ENCODE measurements around the gene ADRB1. TPM values are rescaled to one million over a fixed set of nuclear protein-coding genes. Genes with fewer than 3 reads are reported as not detected.

ADRB1 gene
- total and polyA plus RNA-seq, 4 donors: 0.05 to 0.17 (median 0.16) TPM; not detected in 1

DNA sequence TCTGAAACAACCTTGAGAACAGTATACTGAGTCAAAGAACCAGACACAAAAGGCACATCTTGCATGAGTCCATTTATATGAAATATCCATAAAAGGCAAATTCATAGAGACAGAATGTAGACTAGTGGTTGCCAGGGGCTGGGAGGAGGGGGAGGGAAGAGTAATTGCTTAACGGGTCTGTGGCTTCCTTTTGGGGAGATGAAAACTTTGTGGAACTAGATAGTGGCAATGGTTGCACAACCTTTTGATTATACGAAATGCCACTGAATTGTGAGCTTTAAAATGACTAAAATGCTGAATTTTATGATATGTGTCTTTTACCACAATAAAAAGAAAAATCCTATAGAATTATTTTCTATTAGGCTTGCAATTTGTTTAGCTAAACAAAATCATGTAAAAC is 16.8 kb downstream of the ADRB1 start:
- no peak for DNase-seq (ENCODE audit: low spot score)
- Histone ChIP-seq H3K9ac (ENCODE audit: low read depth in 1 of 2, low read length in 2 of 2) (no peak overlapping the region), H3K4me3 (ENCODE audit: low read depth in 1 of 3, low read length in 3 of 3) (no peak overlapping the region), H3K27ac (ENCODE audit: low read depth in 1 of 2, low read length in 2 of 2) (no peak overlapping the region), H3K36me3 (ENCODE audit: control insufficient read depth in 4 of 4, insufficient read depth in 3 of 4, low read depth in 1 of 4, low read length in 3 of 4) (no peaks in the 10 kb centered on the region), H3K4me1 (ENCODE audit: control insufficient read depth in 4 of 4, insufficient read depth in 4 of 4, low read length in 3 of 4) (peaks cover 0 to 11% (median 9%) of the 10 kb centered on the region in 4 donors), H3K9me3 (ENCODE audit: control insufficient read depth in 4 of 4, low read length in 3 of 4) (no peaks in the 10 kb centered on the region), H3K27me3 (ENCODE audit: control insufficient read depth in 4 of 4, insufficient read depth in 4 of 4, low read length in 3 of 4) (no peaks in the 10 kb centered on the region)
- TF ChIP-seq RAD21 (IDR thresholded peaks at IDR 0.05) (no peak), YY1 (IDR thresholded peaks at IDR 0.05) (no peak), HNF4A (conservative IDR thresholded peaks at IDR 0.05) (no peak)
- TF ChIP-seq, protein P1, sequence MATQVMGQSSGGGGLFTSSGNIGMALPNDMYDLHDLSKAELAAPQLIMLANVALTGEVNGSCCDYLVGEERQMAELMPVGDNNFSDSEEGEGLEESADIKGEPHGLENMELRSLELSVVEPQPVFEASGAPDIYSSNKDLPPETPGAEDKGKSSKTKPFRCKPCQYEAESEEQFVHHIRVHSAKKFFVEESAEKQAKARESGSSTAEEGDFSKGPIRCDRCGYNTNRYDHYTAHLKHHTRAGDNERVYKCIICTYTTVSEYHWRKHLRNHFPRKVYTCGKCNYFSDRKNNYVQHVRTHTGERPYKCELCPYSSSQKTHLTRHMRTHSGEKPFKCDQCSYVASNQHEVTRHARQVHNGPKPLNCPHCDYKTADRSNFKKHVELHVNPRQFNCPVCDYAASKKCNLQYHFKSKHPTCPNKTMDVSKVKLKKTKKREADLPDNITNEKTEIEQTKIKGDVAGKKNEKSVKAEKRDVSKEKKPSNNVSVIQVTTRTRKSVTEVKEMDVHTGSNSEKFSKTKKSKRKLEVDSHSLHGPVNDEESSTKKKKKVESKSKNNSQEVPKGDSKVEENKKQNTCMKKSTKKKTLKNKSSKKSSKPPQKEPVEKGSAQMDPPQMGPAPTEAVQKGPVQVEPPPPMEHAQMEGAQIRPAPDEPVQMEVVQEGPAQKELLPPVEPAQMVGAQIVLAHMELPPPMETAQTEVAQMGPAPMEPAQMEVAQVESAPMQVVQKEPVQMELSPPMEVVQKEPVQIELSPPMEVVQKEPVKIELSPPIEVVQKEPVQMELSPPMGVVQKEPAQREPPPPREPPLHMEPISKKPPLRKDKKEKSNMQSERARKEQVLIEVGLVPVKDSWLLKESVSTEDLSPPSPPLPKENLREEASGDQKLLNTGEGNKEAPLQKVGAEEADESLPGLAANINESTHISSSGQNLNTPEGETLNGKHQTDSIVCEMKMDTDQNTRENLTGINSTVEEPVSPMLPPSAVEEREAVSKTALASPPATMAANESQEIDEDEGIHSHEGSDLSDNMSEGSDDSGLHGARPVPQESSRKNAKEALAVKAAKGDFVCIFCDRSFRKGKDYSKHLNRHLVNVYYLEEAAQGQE (IDR thresholded peaks at IDR 0.05): no peak
- 78% methylated on average over 2 of the region's 2 CpGs for WGBS

DNA sequence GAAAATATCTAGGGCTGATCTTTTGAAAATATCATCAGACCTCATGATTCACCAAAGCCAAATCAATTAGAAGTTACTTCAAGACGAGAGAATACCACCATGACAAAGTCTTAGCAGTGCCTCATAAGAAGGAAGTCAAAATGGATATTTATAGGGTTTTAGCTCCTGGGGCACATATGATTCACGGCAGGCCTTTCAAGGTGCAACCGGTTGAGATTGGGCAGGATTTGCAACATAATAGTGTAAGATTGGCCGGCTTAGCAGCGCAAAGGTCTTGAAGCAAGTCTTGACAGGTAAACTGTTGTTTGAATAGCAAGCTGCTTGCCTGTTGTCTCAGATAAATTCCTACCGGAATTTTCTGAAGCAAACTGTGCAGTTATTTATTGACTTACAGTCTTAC is 17.5 kb downstream of the ADRB1 start:
- WGBS: 84% methylated on average over 6 of the region's 6 CpGs
- H3K4me1 ChIP-seq (ENCODE audit: control insufficient read depth in 4 of 4, insufficient read depth in 4 of 4, low read length in 3 of 4): peaks cover 0 to 11% (median 9%) of the 10 kb centered on the region in 4 donors
- H3K27me3 ChIP-seq (ENCODE audit: control insufficient read depth in 4 of 4, insufficient read depth in 4 of 4, low read length in 3 of 4): no peaks in the 10 kb centered on the region
- no peak for DNase-seq (ENCODE audit: low spot score)
- no peak for TF ChIP-seq FOXA2 (IDR thresholded peaks at IDR 0.05)
- no peak for TF ChIP-seq FOXA1 (IDR thresholded peaks at IDR 0.05)
- TF ChIP-seq, protein P2, sequence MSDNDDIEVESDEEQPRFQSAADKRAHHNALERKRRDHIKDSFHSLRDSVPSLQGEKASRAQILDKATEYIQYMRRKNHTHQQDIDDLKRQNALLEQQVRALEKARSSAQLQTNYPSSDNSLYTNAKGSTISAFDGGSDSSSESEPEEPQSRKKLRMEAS (IDR thresholded peaks at IDR 0.05): no peak
- no peak for TF ChIP-seq SP1 (IDR thresholded peaks at IDR 0.05)
- TF ChIP-seq NR2F2 (IDR thresholded peaks at IDR 0.05): no peak
- H3K27ac ChIP-seq (ENCODE audit: low read depth in 1 of 2, low read length in 2 of 2): no peak overlapping the region
- H3K4me3 ChIP-seq (ENCODE audit: low read depth in 1 of 3, low read length in 3 of 3): no peak overlapping the region
- no peak overlapping the region for H3K9ac ChIP-seq (ENCODE audit: low read depth in 1 of 2, low read length in 2 of 2)
- H3K9me3 ChIP-seq (ENCODE audit: control insufficient read depth in 4 of 4, low read length in 3 of 4): no peaks in the 10 kb centered on the region
- H3K36me3 ChIP-seq (ENCODE audit: control insufficient read depth in 4 of 4, insufficient read depth in 3 of 4, low read depth in 1 of 4, low read length in 3 of 4): no peaks in the 10 kb centered on the region

DNA sequence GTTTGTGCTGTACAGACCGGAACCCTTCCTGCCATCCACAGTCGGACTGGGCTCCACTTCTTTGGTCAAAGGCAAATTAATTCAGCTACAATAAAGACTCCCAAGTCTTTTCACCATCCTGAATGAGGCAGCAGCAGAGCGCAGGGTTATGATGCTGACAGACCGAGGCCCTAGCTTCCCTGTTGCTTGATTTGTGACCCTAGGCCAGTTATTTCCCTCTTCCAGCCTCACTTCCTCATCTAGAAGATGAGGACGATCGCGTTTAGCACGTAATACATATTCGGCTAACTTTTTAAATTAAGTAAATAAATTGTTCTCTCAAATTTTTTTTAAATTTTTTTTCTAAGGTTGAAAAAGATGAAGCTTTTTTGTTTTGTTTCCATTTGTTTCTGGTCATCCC is 18.1 kb downstream of the ADRB1 start:
- H3K4me1 ChIP-seq (ENCODE audit: control insufficient read depth in 4 of 4, insufficient read depth in 4 of 4, low read length in 3 of 4): peaks cover 0 to 11% (median 9%) of the 10 kb centered on the region in 4 donors
- 88% methylated on average over 9 of the region's 9 CpGs for WGBS
- no peaks in the 10 kb centered on the region for H3K36me3 ChIP-seq (ENCODE audit: control insufficient read depth in 4 of 4, insufficient read depth in 3 of 4, low read depth in 1 of 4, low read length in 3 of 4)
- H3K27me3 ChIP-seq (ENCODE audit: control insufficient read depth in 4 of 4, insufficient read depth in 4 of 4, low read length in 3 of 4): no peaks in the 10 kb centered on the region
- no peaks in the 10 kb centered on the region for H3K9me3 ChIP-seq (ENCODE audit: control insufficient read depth in 4 of 4, low read length in 3 of 4)
- no peak overlapping the region for H3K4me3 ChIP-seq (ENCODE audit: low read depth in 1 of 3, low read length in 3 of 3)
- H3K27ac ChIP-seq (ENCODE audit: low read depth in 1 of 2, low read length in 2 of 2): no peak overlapping the region
- no peak for DNase-seq (ENCODE audit: low spot score)
- H3K9ac ChIP-seq (ENCODE audit: low read depth in 1 of 2, low read length in 2 of 2): no peak overlapping the region
- TF ChIP-seq NR2F2 (IDR thresholded peaks at IDR 0.05) (no peak), SP1 (IDR thresholded peaks at IDR 0.05) (no peak), YY1 (IDR thresholded peaks at IDR 0.05) (no peak), JUND (IDR thresholded peaks at IDR 0.05) (no peak), FOXA2 (IDR thresholded peaks at IDR 0.05) (no peak), EGR1 (IDR thresholded peaks at IDR 0.05; ENCODE audit: low read depth in 2 of 2) (no peak), HNF4A (conservative IDR thresholded peaks at IDR 0.05) (no peak), HNF4G (IDR thresholded peaks at IDR 0.05) (no peak), TAF1 (conservative IDR thresholded peaks at IDR 0.05) (no peak), RAD21 (IDR thresholded peaks at IDR 0.05) (no peak)
- TF ChIP-seq, protein P1 (IDR thresholded peaks at IDR 0.05): no peak
- TF ChIP-seq, protein P3, sequence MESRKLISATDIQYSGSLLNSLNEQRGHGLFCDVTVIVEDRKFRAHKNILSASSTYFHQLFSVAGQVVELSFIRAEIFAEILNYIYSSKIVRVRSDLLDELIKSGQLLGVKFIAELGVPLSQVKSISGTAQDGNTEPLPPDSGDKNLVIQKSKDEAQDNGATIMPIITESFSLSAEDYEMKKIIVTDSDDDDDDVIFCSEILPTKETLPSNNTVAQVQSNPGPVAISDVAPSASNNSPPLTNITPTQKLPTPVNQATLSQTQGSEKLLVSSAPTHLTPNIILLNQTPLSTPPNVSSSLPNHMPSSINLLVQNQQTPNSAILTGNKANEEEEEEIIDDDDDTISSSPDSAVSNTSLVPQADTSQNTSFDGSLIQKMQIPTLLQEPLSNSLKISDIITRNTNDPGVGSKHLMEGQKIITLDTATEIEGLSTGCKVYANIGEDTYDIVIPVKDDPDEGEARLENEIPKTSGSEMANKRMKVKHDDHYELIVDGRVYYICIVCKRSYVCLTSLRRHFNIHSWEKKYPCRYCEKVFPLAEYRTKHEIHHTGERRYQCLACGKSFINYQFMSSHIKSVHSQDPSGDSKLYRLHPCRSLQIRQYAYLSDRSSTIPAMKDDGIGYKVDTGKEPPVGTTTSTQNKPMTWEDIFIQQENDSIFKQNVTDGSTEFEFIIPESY (IDR thresholded peaks at IDR 0.05): no peak
- TF ChIP-seq, protein P4, sequence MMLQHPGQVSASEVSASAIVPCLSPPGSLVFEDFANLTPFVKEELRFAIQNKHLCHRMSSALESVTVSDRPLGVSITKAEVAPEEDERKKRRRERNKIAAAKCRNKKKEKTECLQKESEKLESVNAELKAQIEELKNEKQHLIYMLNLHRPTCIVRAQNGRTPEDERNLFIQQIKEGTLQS (IDR thresholded peaks at IDR 0.05): no peak
- TF ChIP-seq, protein P2 (IDR thresholded peaks at IDR 0.05): no peak
- TF ChIP-seq, protein P5, sequence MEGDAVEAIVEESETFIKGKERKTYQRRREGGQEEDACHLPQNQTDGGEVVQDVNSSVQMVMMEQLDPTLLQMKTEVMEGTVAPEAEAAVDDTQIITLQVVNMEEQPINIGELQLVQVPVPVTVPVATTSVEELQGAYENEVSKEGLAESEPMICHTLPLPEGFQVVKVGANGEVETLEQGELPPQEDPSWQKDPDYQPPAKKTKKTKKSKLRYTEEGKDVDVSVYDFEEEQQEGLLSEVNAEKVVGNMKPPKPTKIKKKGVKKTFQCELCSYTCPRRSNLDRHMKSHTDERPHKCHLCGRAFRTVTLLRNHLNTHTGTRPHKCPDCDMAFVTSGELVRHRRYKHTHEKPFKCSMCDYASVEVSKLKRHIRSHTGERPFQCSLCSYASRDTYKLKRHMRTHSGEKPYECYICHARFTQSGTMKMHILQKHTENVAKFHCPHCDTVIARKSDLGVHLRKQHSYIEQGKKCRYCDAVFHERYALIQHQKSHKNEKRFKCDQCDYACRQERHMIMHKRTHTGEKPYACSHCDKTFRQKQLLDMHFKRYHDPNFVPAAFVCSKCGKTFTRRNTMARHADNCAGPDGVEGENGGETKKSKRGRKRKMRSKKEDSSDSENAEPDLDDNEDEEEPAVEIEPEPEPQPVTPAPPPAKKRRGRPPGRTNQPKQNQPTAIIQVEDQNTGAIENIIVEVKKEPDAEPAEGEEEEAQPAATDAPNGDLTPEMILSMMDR (IDR thresholded peaks at IDR 0.05; ENCODE audit: low read depth, low read length, missing input control): no peak

All from liver (tissue), 9 donors.